22Rv1 (cell line): Measurements from ENCODE around the gene MRPL55.
"Not testable (repeated sequence)": the region's sequence is repeated elsewhere in the genome, so short reads cannot be mapped to it uniquely, and the experiment has no call there.

Experiments
- H3K27ac ChIP-seq: fragments of 450-650 bp; 2 replicates; pipeline ENCODE4 v1.5.1; 2017
- ZFX ChIP-seq: fragments of 450-650 bp; IDR thresholded peaks from 2 replicates; pipeline ENCODE4 v1.6.1; 2017; ENCODE audit warnings: antibody characterized with exemption, borderline replicate concordance
- TF ChIP-seq, protein P1 (sequence below): fragments of 450-650 bp; IDR thresholded peaks from 2 replicates; pipeline ENCODE4 v1.5.1; 2017; ENCODE audit warnings: mild to moderate bottlenecking

Gene MRPL55

DNA sequence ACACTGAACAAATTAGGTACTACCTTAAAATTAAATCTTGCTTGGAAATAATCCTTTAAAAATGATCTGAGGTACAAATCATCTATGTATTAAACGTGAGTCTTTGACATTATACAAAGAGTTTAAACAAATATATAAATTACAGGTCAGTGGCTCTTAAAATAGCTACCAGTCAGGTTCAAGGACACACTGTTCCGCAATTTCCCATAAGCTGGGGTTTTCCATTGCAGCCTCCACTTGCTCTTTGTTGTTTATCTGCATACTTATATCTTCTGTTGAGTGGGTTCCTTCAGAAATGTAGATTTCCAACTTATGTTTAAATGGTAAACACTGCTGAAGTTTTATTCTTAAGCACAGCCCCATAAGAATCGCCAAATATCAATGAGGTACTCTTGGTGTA lies 5.7 kb upstream of the MRPL55 start:
- H3K27ac ChIP-seq: no peak overlapping the region
- TF ChIP-seq ZFX: no peak
- TF ChIP-seq, protein P1, sequence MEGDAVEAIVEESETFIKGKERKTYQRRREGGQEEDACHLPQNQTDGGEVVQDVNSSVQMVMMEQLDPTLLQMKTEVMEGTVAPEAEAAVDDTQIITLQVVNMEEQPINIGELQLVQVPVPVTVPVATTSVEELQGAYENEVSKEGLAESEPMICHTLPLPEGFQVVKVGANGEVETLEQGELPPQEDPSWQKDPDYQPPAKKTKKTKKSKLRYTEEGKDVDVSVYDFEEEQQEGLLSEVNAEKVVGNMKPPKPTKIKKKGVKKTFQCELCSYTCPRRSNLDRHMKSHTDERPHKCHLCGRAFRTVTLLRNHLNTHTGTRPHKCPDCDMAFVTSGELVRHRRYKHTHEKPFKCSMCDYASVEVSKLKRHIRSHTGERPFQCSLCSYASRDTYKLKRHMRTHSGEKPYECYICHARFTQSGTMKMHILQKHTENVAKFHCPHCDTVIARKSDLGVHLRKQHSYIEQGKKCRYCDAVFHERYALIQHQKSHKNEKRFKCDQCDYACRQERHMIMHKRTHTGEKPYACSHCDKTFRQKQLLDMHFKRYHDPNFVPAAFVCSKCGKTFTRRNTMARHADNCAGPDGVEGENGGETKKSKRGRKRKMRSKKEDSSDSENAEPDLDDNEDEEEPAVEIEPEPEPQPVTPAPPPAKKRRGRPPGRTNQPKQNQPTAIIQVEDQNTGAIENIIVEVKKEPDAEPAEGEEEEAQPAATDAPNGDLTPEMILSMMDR: no peak

DNA sequence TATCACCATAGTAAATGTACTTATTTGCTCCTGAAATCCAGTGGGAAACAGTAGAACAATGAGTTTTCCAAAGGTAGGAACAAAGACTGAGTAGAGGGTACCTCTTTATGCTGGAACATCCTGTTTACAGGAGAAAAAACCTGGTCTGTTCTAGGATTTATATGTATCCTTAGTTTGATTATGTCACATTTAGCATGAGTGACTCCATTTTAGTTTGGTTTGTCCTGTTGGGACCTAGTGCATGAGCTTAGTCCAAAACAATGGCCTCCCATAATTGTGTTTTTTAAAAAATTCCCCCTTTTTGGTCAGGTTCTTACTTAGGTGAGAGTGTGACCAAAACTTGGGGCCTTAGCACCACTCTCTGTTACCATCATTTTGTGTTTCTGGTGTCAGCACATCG lies 3.5 kb upstream of the MRPL55 start:
- TF ChIP-seq ZFX: no peak
- TF ChIP-seq, protein P1: no peak
- H3K27ac ChIP-seq: no peak overlapping the region

DNA sequence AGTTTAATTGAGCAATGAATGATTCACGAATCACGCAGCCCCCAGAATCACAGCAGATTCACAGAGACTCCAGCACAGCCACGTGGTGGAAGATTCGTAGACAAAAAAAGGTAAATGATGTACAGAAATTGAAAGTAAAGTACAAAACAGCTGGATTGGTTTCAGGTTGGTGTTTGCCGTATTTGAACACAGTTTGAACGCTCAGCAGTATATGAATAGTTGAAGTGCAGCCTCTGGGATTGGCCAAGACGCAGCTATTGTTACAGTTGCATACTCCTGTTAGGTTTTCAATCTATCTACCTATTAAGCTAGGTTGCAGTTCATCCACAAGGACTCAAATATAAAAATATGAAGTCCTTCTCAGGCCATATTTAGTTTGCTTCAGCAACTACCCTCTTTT lies 3.1 kb upstream of the MRPL55 start:
- TF ChIP-seq, protein P1: no peak
- no peak for TF ChIP-seq ZFX
- H3K27ac ChIP-seq: no peak overlapping the region

DNA sequence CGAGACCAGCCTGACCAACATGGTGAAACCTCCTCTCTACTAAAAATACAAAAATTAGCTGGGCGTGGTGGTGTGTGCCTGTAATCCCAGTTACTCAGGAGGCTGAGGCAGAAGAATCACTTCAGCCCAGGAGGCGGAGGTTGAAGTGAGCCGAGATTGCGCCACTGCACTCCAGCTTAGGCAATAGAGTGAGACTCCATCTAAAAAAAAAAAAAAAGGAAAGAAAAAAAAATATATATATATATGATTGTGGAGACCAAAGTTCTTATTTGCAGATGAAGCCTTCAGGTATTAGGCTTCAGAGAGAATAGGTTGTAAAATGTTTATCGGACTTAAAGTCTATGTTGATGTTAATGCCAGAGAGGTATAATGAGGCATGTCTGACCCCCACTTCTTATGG lies 2.2 kb upstream of the MRPL55 start:
- not testable (repeated sequence) for H3K27ac ChIP-seq

DNA sequence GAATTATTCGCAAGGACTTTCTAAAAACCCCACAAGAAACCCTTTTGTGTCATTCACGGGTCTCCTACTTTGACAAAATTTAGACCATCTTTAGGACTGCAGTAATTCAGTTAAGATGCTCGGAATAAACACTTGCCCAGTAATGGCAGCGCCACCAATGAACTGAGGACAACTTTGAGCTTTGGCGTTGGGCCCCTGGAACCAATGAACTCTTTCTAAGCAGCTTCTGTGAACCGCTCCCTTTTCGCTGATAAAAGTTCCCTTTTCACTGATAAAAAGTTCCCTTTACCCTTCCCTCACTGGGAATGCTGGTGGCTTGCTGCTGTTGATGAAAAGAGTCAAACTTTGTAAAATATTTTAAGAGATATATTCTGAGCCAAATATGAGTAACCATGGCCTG lies 1.5 kb upstream of the MRPL55 start:
- H3K27ac ChIP-seq: no peak overlapping the region

DNA sequence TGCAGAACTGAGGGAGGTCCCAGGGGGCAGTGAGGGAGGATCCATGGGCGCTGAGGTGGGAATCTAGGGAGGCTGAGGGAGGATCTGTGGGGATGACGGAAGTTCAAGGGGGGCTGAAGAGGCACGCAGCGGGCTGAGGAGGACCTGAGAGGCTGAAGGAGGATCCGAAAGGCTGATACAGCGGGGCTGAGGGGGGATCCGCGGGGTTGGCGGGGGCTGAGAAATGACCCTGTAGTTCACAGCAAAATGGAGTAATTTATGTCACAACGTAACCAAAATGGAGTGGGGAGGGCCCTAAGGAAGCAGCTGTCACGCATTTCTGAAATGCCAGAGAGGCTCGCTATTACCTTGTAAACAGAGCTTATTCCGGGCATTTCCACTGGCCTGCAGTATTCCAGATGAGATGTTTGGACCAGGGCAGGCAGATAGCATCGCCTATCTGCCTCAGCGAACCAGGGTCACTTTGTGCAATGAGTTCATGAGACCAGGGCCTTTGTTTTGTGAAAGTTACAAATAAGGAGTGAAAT lies 926 bp upstream of the MRPL55 start:
- peak overlapping the region; percentile 67; the same call in 1 of the 2 replicates for H3K27ac ChIP-seq
- no peak for TF ChIP-seq ZFX
- TF ChIP-seq, protein P1: no peak

More for the DNA sequence above, 1.5 kb upstream of the MRPL55 start:
- no peak for TF ChIP-seq ZFX
- TF ChIP-seq, protein P1: no peak

DNA sequence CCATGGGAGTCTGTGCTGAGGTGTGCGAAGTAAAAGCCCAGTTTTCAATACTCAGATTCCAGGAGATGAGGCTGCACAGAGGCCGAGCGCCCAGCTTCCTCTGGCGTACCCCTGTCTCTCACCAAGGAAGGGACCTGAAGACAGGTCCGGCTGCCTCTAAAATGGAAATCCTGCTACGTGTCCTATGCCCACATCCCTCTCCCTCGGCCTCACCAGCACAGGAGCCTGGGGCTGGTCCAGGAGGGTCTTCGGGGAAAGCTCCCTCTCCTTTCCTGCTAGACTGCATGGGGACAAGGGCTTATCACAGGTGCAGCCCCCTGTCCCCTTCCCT lies 392 bp downstream of the MRPL55 start:
- H3K27ac ChIP-seq: peak overlapping the region; percentile 67
- TF ChIP-seq, protein P1: no peak
- TF ChIP-seq ZFX: no peak

DNA sequence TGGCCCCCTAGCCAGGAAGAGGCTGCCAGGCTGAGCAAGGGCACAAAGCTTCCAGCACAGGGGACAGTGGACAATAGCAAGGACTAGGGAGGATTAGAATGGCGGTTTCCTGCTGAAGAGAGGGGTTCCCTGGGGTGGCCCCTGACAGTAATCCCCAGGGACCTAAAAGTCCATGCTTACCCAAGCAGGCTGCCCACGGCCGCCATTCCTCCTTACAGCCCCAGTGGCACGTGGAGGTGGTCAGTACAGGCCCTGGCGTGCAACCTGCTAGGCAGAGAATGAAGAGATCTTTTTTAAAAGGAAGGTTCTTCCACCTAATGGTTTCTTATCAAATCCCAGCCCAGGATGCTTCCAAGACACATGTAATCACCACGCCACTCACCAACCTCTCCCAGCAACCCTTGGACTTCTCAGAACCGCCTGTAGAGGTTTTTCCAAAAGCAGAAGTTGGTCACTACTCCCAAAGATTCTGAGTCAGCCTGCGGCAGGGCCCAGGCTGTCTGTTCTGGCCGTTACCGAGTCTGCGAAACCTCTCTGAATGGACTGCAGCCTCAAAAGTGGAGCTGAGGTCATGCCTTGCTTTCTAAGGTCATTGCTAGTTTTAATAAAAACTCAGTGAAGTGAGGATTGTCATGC lies 926 bp downstream of the MRPL55 start:
- H3K27ac ChIP-seq: peak overlapping the region; percentile 67
- TF ChIP-seq, protein P1: no peak
- TF ChIP-seq ZFX: no peak
